HG03159 (cell line): ENCODE data around the gene ATF7IP.
A peak's percentile ranks its signal among the peaks of the same experiment; 100 is the strongest.

ENCODE experiments used
- ATAC-seq: cut with Tn5 transposase; IDR thresholded peaks from one replicate; pipeline ENCODE4 v1.9.1; 2021; ENCODE audit warnings: mild to moderate bottlenecking, moderate library complexity; ENCODE audit not compliant: unreplicated experiment

Gene ATF7IP

DNA sequence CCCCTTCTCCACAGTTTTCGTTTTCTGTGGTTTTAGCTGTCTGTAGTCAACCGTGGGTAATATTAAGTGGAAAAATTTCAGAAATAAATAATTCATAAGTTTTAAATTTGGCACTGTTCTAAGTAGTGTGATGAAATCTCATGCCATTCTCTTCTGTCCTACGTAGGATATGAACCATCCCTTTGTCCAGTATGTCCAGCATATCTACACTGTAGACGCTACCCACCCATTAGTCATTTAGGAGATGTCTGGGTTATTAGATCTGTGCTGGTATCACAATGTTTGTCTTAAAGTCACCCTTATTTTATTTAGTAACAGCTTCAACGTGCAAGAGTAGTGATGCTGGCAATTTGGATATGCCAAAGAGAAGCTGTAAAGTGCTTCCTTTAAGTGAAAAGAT is 44.7 kb downstream of the ATF7IP start:
- no peak for ATAC-seq

DNA sequence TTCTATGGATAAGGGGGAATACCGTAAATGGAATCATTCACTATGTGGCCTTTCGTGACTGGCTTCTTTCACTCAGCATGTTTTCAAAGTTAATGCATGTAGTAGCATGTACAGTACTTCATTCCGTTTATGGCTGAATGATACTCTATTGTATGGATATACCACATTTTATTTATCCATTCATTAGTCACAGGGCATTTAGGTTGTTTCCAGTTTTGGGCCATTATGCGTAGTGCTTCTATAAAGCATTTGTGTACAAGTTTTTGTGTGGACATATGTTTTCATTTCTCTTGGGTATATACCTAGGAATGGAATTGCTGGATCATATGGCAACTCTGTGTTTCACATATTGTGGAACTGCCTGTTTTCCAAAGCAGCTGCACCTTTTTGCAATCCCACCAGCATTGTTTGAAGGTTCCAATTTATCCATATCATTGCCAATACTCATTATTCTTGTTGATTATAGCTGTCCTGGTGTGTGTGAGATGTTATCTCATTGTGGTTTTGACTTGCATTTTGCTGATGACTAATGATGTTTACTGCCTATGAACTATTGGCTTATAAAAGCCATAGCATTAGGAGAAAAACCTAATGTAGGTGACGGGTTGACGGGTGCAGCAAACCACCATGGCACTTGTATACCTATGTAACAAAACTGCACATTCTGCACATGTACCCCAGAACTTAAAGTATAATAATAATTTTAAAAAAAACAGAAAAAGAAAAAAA is 45.5 kb downstream of the ATF7IP start:
- ATAC-seq = no peak

DNA sequence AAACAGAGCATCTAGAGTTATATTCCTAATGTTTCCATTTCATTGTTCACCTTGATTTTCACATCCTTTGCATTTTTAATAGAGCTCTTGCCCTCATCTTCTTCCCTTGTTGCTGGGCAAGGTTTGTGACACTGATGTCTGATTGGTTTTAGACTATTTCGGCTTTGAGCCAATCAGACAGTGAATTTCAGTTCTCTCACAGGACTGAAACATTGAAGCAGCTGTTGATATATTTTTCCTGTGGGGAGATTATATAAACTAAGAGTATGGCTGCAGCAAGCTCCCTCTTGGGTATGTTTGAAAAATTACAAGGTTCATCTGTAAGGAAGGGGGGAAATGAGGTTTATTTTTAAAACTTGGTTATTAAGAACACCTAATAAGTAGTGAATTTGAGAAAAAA is 51.2 kb downstream of the ATF7IP start:
- ATAC-seq = no peak

DNA sequence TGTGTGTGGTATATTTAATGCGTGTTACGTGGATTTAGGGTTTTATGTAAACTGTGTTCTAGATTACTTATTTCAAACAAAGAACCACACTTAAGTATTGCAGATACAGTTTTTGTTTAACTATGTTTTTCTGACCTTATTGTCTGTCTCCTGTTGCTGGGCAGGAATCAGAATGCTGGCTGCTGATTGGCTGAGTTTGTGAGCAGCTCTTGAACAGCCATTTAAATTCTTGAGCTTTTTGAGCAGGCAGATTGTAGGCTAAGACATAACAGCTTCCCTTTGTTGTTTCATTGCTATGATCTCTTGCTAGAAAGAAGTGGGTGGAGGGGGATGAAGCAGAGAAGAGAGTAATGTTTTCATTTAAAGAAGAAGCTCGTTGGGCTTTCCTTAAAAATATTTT is 52.2 kb downstream of the ATF7IP start:
- no peak for ATAC-seq

DNA sequence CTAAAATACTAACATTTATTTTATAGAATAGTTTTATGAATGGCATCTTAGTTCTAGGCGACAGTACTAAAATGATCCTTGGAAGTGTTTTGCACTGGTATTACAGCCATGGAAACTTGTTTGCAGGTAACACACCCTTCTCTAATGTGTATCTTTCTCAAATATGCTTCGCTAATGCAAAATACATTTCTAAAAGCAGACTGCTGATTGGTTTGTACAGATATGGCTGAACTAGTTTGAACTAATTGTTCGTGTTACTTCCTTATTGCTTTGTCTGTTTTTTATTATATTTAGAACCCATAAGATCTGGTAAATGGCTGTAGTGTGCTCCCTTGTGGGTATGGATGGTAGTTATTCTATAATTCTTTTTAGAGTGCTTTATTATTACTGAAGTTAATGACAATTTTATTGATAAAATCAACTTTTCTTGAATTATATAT is 53.0 kb downstream of the ATF7IP start:
- no peak for ATAC-seq

DNA sequence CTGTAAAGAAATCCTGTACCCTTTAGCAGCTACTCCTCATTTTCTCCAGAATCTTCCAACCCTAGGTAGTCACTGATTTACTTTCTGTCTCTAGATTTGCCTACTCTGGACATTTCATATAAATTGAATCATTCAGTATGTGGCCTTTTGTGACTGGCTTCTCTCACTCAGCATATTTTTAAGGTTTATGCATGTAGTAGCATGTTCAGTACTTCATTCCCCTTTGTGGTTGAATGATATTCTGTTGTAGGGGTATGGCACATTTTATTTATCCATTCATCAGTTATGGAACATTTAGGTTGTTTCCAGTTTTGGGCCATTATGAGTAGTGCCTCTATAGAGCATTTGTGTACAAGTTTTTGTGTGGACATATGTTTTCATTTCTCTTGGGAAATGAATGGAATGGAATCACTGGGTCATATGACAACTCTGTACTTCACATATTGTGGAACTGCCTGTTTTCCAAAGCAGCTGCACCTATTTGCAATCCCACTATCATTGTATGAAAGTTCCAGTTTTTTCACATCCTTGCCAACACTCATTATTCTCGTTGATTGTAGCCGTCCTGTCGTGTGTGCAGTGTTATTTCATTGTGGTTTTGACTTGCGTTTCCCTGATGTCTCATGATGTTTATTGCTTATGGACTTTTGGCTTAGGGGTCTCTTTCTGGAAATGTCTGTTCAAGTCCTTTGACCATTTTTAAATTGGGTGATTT is 57.2 kb downstream of the ATF7IP start:
- no peak for ATAC-seq

DNA sequence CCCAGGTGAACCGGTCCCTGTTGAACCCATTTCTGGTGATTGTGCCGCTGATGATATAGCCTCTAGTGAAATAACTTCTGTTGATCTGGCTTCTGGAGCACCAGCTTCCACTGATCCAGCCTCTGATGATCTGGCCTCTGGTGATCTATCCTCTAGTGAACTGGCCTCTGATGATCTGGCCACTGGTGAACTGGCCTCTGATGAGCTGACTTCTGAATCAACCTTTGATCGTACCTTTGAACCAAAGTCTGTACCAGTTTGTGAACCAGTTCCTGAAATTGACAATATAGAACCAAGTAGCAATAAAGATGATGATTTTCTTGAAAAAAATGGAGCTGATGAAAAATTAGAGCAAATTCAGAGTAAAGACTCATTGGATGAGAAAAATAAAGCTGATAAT is 59.1 kb downstream of the ATF7IP start:
- no peak for ATAC-seq

DNA sequence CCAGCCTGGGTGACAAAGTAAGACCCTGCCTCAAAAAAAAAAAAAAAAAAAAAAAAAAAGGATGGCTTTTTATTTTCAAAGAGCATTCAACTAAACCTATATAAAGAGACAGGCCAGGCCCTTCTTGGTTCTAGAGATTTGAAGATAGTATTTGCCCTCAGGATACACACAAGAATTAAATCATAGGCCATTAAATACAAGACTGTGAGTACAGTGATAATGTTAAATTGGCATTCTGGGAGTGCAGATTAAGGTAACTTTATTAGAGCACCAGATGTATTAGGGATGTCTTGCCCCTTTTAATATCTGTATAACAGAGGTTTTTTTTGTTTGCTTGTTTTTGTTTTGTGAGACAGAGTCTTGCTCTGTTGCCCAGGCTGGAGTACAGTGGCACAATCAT is 61.3 kb downstream of the ATF7IP start:
- no peak for ATAC-seq

DNA sequence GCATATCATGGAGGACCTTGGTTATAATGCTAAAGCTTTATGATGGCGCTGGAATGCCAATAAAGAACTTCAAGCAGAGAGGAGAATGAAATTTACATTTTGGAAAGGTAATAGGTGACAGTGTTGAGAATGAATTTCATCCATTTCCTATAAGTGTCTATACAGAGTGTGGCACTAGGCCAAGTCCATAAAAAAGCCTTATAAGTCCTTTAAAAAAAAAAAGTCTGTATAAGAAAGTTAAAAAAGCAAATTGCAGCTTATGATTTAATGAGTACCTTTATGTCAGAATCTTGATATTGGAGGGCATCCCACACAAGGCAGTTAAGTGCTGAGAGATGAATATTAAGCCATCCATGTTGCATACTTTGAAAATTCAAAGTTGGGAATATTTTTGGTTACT is 62.4 kb downstream of the ATF7IP start:
- no peak for ATAC-seq

DNA sequence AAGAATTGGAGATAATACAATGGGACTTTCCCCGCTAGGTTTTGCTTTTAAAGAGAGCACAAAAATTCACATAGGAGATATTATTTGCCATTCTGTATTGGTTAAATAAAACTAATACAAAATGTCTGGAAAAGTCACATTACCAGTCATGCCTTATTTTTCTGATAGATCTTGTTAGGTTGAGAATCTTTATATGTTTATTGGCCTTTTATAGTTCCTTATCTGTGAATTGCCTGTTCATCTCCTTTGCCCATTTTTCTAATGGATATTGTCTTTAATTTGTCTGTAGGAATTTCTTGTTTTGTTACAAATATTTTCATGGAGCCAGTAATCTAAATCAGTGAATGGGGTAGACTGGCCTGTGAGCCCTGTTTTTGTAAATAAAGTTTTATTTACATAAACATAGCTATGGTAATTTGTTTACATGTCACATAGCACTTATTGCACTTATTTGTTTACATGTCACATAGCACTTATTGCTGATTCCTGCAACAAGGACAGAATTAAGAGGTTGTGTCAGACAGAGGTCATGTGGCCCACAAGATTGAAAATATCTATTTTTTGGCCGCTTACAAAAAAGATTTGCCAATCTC is 65.0 kb downstream of the ATF7IP start:
- ATAC-seq = no peak

DNA sequence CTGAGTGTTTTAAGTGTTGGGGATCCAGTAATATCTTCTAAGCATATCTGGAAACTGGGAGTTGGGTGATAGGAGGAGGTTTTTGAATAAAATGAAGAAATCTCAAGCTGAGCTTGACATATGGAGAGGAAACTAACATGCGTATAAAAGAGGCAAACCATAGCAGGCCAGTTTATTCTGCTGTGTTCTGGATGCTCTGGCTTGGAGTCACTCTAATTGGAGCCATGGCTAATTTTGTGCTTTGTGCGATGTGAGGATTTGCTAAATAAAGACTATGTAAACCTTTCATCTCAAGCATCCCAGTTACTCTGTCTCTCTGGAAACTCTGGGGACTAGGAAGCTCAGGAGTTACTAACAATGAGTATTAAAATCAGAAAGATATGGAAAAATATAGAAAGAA is 66.5 kb downstream of the ATF7IP start:
- no peak for ATAC-seq

DNA sequence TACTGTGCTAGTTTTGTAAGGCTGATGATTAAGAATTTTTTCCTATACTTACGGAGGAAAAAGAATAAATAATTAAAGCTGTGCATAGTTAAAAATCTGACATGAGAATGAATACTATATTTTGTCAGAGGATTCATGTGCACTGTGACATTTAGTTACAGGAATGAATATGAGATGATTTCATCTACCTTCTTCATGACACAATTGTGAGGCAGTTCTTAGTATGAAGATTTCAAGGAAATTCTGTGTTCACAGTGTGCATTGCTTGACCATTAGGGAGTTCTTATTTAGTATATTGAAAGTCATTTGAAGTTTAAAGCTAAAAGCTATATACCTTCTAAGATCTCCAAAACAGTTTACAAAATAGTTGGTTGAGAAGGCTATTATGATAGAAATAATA is 70.1 kb downstream of the ATF7IP start:
- no peak for ATAC-seq

DNA sequence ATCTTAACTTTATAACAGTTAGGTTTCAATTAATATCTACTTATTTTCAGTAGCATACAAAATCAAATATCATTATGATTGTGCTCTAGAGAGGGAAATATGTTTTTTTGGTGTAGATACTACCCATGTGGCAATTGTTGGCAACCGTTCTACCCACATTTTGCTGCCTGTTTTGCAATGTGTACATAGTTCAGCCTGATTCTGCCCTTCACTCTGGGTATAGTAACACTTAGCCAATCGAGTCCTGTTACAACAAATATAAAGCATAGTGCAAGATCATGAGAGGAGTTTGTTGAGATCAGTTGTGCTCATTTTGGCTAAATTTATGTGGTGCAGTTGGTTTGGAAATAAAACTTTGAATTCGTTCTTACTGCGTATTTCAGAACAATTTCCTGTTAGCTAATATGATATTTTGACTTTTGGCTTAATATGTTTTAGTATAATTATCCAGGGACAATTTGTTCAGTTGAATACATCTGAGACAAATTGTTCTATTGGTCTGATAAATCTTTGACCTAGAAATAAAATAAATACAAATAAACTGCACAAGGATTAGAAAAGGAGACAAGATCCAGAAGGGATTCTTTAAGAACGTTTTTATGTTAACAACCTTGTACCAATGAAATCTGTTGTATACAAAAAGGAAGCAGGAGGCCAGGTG is 76.9 kb downstream of the ATF7IP start:
- ATAC-seq = no peak

DNA sequence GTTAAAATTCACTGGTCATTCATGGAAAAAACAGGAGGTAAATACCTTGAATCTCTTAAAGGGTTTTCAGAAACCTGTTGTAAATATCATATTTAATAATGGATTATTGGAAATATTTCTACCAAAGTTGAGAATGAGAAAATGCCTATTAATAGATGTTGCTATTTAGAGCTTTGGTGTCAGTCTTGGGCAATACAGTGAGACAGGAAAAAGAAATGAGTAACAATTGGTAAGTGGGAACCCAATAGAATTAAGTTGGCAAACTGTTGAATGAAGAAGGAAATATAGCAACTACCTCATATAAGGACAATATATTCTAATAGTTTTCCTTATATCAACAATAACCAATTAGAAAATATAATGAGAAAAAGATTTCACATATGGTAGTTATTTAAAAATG is 78.0 kb downstream of the ATF7IP start:
- no peak for ATAC-seq

DNA sequence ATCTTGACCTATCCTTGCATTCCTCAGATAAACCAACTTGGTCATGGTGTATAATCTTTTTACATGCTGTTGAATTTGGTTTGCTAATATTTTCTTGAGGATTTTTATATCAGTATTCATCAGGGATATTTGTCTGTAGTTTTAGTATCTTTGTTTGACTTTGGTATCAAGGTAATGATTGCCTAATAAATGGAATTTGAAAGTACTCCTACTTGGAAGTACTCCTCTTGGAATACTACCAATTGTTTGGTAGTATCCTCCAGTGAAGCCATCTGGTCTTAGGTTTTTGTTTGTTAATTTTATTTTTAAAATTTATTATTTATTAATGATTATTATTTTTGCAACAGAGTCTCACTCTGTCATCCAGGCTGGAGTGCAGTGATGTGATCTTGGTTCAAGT is 85.0 kb downstream of the ATF7IP start:
- ATAC-seq = no peak

DNA sequence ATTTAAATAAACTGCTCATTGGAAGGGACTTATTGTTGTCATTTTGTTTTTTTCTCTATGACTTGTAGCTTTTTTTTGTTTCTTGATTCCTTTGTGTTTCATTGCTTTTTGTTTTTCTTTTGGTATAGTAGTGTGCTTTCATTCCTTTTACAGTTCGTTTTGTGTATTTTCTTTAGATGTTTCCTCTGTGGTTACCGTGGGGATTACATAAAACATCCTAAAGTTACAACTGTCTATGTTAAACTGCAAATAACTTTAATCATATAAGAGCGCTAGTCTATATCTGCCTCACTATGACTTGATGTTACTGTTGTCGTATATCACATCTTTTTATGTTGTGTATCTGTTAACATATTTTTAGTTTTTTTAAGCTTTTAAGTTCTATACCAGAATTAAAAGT is 86.9 kb downstream of the ATF7IP start:
- ATAC-seq = no peak

DNA sequence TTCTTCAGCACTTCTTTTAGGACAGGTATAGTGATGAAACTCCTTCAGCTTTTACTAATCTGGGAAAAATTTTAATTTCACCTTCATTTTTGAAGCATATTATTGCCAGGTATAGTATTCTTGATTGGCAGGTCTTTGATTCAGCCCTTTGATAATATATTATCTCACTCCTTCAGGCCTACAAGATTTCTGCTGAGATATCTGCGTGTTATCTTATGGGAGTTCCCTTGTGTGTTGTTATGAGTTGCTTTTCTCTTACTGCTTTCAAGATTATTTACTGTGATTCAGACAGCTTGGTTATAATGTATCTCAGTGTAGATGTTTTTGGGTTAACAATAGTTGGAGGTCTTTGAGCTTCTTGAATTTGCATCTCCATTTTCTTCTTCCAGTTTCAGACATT is 87.4 kb downstream of the ATF7IP start:
- ATAC-seq = no peak

DNA sequence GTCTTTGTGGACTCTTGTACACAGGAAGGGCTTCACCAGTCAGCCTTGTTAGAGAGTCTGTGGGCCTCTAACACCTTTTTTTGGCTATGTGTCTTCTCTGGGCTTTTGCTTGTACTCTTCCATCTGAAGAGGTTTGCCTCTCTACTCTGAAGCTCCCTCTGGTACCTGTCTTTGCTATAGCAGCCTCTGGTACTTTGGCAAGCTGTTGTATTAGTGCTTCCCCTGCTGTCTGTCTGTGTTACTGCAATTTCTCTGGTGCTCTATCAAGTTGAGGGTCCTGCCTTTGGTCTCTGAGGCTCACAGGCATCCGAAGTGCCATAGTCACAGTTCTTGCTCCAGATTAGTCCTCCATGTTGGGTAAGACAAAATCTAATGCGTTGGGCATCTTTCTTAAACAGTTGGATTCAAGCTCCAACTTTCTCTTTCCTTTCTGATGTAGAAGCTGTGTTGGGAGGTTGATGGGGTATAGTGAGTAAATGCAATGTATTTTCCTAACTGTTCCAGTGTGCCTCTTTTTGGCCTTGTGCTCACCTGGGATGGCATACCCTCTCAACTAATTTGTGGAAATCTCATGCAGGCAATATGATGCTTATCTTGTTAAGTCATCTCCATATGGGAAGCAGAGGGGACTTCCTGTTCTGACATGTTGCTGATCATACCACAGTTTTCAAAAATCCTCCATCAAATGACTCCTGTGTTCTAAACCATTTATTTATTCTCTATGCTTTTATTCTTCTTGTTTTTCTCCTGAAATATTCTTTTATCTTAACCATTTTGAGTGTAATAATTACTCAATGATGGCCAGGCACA is 88.8 kb downstream of the ATF7IP start:
- ATAC-seq = peak; percentile 58

DNA sequence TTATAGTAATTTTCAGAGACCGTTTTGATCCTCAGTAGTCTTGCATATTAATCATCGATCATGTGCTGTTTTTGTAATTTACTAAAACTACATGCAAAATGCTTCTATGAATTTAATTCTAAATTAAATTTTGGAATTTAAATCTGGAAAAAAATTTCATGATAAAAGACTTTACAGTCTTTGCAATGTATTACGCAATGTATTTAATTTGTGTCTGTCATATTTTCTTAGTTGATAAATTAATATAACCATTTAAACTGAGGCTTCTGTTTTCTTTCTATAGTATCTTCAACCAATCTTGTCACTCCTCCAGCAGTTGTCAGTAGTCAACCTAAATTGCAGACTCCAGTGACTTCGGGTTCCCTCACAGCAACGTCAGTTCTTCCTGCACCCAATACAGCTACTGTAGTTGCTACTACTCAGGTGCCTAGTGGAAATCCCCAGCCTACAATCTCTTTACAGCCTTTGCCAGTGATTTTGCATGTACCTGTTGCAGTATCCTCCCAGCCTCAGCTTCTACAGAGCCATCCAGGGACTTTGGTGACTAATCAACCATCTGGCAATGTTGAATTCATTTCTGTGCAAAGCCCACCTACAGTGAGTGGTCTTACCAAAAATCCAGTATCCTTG is 94.8 kb downstream of the ATF7IP start:
- no peak for ATAC-seq

DNA sequence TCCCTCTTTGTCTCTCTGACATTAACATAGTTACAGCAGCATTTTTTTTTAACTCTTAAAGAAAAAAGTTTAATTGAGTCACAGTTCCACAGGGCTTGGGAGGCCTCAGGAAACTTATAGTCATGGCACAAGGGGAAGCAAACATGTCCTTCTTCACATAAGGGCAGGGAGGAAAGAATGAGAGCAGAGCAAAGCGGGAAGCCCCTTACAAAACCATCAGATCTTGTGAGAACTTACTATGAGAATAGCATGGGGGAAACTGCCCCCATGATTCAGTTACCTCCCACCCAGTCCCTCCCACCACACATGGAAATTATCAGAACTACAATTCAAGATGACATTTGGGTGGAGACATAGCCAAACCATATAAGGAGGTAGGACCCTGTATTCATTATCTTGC is 106.0 kb downstream of the ATF7IP start:
- ATAC-seq = no peak
